Measurements from ENCODE around the gene RALA. TPM values are rescaled to one million over a fixed set of nuclear protein-coding genes. Genes with fewer than 3 reads are reported as not detected.

The RALA gene
- total RNA-seq, 1 donor from 2014 or later = 42.6 TPM

DNA sequence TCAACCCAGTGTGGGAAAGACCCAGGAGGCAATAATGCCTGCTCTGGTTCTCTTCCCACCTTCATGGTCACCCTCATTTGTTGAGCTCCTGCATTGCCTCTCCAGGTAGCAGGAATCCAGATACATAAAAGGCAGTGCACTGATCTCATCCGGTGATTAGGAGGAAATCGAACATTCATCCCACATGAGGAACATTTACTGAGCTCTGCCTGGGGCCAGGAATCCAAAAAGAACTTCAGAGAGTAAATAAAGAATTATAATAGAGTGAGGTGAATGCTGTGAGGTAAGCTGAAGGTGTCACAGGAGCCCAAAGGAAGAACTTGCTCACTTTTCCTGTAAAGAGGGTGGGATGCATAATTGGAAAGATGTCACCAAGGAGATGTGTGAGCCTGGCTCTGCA lies 121.2 kb downstream of the RALA start:
- Mint-ChIP-seq H3K27me3 (no peaks in the 10 kb centered on the region), H3K27ac (no peak overlapping the region), H3K9me3 (no peaks in the 10 kb centered on the region), H3K36me3 (peaks cover 7% of the 10 kb centered on the region), H3K4me3 (no peak overlapping the region), H3K4me1 (ENCODE audit: unreplicated experiment) (peaks cover 17% of the 10 kb centered on the region)
- DNase-seq (ENCODE audit: extremely low spot score, unreplicated experiment) = no peak
- TF ChIP-seq, protein P1, sequence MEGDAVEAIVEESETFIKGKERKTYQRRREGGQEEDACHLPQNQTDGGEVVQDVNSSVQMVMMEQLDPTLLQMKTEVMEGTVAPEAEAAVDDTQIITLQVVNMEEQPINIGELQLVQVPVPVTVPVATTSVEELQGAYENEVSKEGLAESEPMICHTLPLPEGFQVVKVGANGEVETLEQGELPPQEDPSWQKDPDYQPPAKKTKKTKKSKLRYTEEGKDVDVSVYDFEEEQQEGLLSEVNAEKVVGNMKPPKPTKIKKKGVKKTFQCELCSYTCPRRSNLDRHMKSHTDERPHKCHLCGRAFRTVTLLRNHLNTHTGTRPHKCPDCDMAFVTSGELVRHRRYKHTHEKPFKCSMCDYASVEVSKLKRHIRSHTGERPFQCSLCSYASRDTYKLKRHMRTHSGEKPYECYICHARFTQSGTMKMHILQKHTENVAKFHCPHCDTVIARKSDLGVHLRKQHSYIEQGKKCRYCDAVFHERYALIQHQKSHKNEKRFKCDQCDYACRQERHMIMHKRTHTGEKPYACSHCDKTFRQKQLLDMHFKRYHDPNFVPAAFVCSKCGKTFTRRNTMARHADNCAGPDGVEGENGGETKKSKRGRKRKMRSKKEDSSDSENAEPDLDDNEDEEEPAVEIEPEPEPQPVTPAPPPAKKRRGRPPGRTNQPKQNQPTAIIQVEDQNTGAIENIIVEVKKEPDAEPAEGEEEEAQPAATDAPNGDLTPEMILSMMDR (conservative IDR thresholded peaks at IDR 0.05) = no peak

DNA sequence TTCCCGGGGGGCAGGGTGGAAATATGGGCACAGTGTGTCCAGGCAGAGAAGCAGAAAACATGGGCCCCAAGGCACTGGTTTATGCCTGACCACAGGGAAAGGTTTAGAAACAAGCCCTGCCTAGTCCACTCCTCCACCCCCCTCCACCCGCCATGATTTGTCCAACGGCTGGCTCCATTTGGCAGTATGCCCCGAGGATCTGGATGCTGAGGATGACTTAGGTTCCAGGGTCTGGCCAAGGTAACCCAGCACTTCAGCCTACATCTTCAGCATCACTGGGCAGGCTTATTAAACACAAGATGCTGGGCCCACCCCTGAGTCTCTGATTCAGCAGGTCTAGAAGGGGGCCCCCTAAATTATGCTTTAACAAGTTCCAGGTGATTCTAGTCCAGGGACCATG lies 121.9 kb downstream of the RALA start:
- H3K27me3 Mint-ChIP-seq = no peaks in the 10 kb centered on the region
- H3K27ac Mint-ChIP-seq = no peak overlapping the region
- H3K4me1 Mint-ChIP-seq (ENCODE audit: unreplicated experiment) = peaks cover 17% of the 10 kb centered on the region

DNA sequence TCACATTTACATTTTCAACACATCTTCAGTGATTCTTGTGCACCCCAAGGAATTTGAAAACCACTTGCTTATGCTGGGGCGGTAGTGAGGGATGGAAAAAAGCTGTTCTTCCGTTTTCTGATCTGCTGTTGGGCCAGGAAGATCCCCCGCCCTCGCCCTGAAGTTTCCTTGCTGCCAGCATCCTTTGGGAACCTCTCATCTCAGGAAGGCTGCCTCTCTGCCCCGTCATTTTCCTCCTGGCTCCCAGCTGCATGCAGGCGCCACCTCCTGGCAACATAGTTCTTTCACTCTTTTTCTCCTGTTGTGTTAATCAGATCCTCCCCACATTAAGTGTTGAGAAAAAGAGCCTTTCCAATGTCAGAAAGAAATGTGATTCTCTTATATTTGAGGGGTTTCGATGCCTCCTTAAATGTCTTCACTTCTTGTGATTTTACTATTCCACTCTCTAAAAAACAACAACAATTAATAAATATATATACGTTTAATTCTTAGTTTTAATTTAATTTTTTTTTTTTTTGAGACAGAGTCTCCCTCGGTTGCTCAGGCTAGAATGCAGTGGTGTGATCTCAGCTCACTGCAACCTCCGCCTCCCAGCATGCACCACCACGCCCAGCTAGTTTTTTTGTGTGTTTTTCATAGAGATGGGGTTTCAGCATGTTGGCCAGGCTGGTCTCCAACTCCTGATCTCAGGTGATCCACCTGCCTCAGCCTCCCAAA lies 122.9 kb downstream of the RALA start:
- Mint-ChIP-seq H3K27ac (no peak overlapping the region), H3K9me3 (no peaks in the 10 kb centered on the region), H3K4me3 (no peak overlapping the region), H3K4me1 (ENCODE audit: unreplicated experiment) (peaks cover 17% of the 10 kb centered on the region), H3K27me3 (no peaks in the 10 kb centered on the region), H3K36me3 (peaks cover 5% of the 10 kb centered on the region)
- DNase-seq (ENCODE audit: extremely low spot score, unreplicated experiment) = peak; percentile 75
- TF ChIP-seq, protein P1 (conservative IDR thresholded peaks at IDR 0.05) = peak; percentile 88

More for the DNA sequence above, 121.9 kb downstream of the RALA start:
- no peak for DNase-seq (ENCODE audit: extremely low spot score, unreplicated experiment)
- Mint-ChIP-seq H3K9me3 (no peaks in the 10 kb centered on the region), H3K4me3 (no peak overlapping the region), H3K36me3 (peaks cover 7% of the 10 kb centered on the region)
- TF ChIP-seq, protein P1 (conservative IDR thresholded peaks at IDR 0.05) = no peak

DNA sequence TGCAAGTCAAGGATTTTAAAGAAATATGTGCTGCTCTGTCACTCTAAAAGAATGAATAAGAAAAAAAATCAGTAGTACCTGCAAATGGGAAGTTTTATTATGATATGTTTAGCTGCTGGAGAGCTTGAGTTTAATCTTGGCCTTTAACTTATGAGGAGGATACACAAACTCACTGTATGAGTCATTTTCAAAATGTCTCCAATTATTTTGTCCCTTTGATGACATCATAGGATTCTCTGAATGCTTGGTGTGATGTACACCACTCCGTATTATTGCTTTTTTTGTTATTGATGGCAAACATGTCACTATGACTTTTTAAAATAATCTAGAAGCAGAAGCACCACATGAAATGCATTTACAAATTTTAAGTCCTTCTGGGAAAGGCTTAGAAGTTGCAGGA lies 125.8 kb downstream of the RALA start:
- Mint-ChIP-seq H3K27ac (no peak overlapping the region), H3K27me3 (no peaks in the 10 kb centered on the region), H3K4me3 (no peak overlapping the region), H3K36me3 (peaks cover 7% of the 10 kb centered on the region), H3K9me3 (peaks cover 6% of the 10 kb centered on the region), H3K4me1 (ENCODE audit: unreplicated experiment) (peaks cover 14% of the 10 kb centered on the region)
- TF ChIP-seq, protein P1 (conservative IDR thresholded peaks at IDR 0.05) = no peak
- DNase-seq (ENCODE audit: extremely low spot score, unreplicated experiment) = no peak

DNA sequence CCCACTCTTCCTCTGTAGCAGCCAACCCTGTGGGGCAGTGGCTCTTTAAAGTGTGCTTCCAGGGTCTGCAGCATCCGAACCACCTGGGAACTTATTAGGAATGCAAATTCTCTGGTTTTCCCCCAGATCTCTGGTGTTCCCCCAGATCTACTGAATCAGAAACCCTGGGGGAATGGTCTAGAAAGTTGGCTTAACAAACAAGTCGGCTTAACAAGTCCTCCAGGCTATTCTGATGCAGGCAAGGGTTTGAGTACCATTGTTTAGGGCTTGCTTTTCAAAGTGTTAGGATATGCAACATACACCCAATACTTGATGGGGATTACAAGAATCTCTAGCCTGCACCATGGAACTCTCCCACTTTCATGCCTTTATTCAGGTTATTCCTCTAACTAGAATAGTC lies 126.3 kb downstream of the RALA start:
- H3K4me1 Mint-ChIP-seq (ENCODE audit: unreplicated experiment) = peaks cover 14% of the 10 kb centered on the region
- no peak overlapping the region for H3K4me3 Mint-ChIP-seq
- no peaks in the 10 kb centered on the region for H3K27me3 Mint-ChIP-seq
- no peak overlapping the region for H3K27ac Mint-ChIP-seq
- TF ChIP-seq, protein P1 (conservative IDR thresholded peaks at IDR 0.05) = no peak
- peaks cover 11% of the 10 kb centered on the region for H3K36me3 Mint-ChIP-seq
- peaks cover 9% of the 10 kb centered on the region for H3K9me3 Mint-ChIP-seq
- no peak for DNase-seq (ENCODE audit: extremely low spot score, unreplicated experiment)
